HEK293 (cell line): Measurements from ENCODE around the gene SH3D19.
"Not testable (repeated sequence)": the region's sequence is repeated elsewhere in the genome, so short reads cannot be mapped to it uniquely, and the experiment has no call there.

ENCODE experiments used
- CTCF ChIA-PET: fragments of 350-600 bp; formaldehyde crosslinking; extraction: SDS; loops from one replicate; lab custom pipeline; 2021; ENCODE audit warnings: antibody characterized with exemption; lab: Yijun Ruan, JAX
- POLR2A ChIA-PET: fragments of 300-600 bp; formaldehyde crosslinking; extraction: SDS; loops from one replicate; lab custom pipeline; 2020; ENCODE audit warnings: antibody characterized with exemption, inconsistent platforms; lab: Yijun Ruan, JAX
- H3K27ac ChIP-seq: fragments of 200-500 bp; sonication (Bioruptor generic); 2 replicates; pipeline ENCODE4 v1.5.1; 2014; ENCODE audit warnings: low read depth, low read length, control low read depth, inconsistent platforms; ENCODE audit errors: extremely low read depth
- H3K36me3 ChIP-seq, 2 experiments: fragments of 200-500 bp in 1 of 2; sonication (Bioruptor generic) in 1 of 2; 1 replicate in 1 of 2; 2 replicates in 1 of 2; pipeline ENCODE4 v1.5.1; 2014 to 2017; ENCODE audit warnings: inconsistent platforms in 2 of 2, low read length in 2 of 2; ENCODE audit not compliant: control insufficient read depth in 2 of 2, insufficient read depth in 1 of 2
- H3K4me1 ChIP-seq: fragments of 200-500 bp; sonication (Bioruptor generic); 2 replicates; pipeline ENCODE4 v1.5.1; 2014; ENCODE audit warnings: mild to moderate bottlenecking, low read length, inconsistent platforms; ENCODE audit not compliant: control insufficient read depth, insufficient read depth
- H3K4me3 ChIP-seq: 2 replicates; pipeline ENCODE4 v1.5.1; 2011; ENCODE audit warnings: low read depth, mild to moderate bottlenecking, control low read depth, low read length, moderate library complexity
- H3K9me3 ChIP-seq: fragments of 200-500 bp; sonication (Bioruptor generic); 2 replicates; pipeline ENCODE4 v1.5.1; 2014; ENCODE audit warnings: low read depth, low read length, inconsistent platforms; ENCODE audit not compliant: control insufficient read depth, insufficient read depth
- KLF7 ChIP-seq: fragments of 450-650 bp; formaldehyde crosslinking; IDR thresholded peaks from 2 replicates; pipeline ENCODE4 v1.5.1; 2016; ENCODE audit warnings: missing biosample characterization, missing genetic modification characterization, borderline replicate concordance
- PRDM1 ChIP-seq: fragments of 450-650 bp; formaldehyde crosslinking; IDR thresholded peaks from 2 replicates; pipeline ENCODE4; 2016; ENCODE audit warnings: missing biosample characterization, missing genetic modification characterization
- SALL2 ChIP-seq: fragments of 450-650 bp; formaldehyde crosslinking; IDR thresholded peaks from 2 replicates; pipeline ENCODE4 v1.5.0; 2017; ENCODE audit warnings: missing biosample characterization, mild to moderate bottlenecking, missing genetic modification characterization, borderline replicate concordance
- ZNF146 ChIP-seq: fragments of 450-650 bp; formaldehyde crosslinking; IDR thresholded peaks from 2 replicates; pipeline ENCODE4 v1.5.1; 2016; ENCODE audit warnings: missing biosample characterization, missing genetic modification characterization
- ZNF280D ChIP-seq: fragments of 450-650 bp; formaldehyde crosslinking; IDR thresholded peaks from 2 replicates; pipeline ENCODE4 v1.5.1; 2016; ENCODE audit warnings: missing biosample characterization, missing genetic modification characterization
- ZNF473 ChIP-seq: fragments of 450-650 bp; formaldehyde crosslinking; IDR thresholded peaks from 2 replicates; pipeline ENCODE4 v1.5.1; 2017; ENCODE audit warnings: missing biosample characterization, missing genetic modification characterization
- ZNF514 ChIP-seq: fragments of 450-650 bp; formaldehyde crosslinking; IDR thresholded peaks from 2 replicates; pipeline ENCODE4 v1.5.1; 2016; ENCODE audit warnings: missing biosample characterization, missing genetic modification characterization
- ZNF548 ChIP-seq: fragments of 450-650 bp; formaldehyde crosslinking; IDR thresholded peaks from 2 replicates; pipeline ENCODE4 v1.5.1; 2016; ENCODE audit warnings: missing biosample characterization, missing genetic modification characterization
- ZNF658 ChIP-seq: fragments of 450-650 bp; formaldehyde crosslinking; IDR thresholded peaks from 2 replicates; pipeline ENCODE4; 2016; ENCODE audit warnings: missing biosample characterization, missing genetic modification characterization
- ZNF664 ChIP-seq: fragments of 450-650 bp; formaldehyde crosslinking; IDR thresholded peaks from 2 replicates; pipeline ENCODE4 v1.5.1; 2016; ENCODE audit warnings: missing biosample characterization, missing genetic modification characterization
- TF ChIP-seq, protein P1 (sequence below): fragments of 450-650 bp; formaldehyde crosslinking; IDR thresholded peaks from 2 replicates; pipeline ENCODE4 v1.5.1; 2016; ENCODE audit warnings: missing biosample characterization, missing genetic modification characterization
- TF ChIP-seq, protein P2 (sequence below): fragments of 450-650 bp; formaldehyde crosslinking; IDR thresholded peaks from 2 replicates; pipeline ENCODE4 v1.5.1; 2016; ENCODE audit warnings: missing biosample characterization, missing genetic modification characterization
- TF ChIP-seq, protein P3 (sequence below): fragments of 450-650 bp; formaldehyde crosslinking; IDR thresholded peaks from 2 replicates; pipeline ENCODE4 v1.5.1; 2017; ENCODE audit warnings: missing biosample characterization, missing genetic modification characterization

SH3D19 gene

DNA sequence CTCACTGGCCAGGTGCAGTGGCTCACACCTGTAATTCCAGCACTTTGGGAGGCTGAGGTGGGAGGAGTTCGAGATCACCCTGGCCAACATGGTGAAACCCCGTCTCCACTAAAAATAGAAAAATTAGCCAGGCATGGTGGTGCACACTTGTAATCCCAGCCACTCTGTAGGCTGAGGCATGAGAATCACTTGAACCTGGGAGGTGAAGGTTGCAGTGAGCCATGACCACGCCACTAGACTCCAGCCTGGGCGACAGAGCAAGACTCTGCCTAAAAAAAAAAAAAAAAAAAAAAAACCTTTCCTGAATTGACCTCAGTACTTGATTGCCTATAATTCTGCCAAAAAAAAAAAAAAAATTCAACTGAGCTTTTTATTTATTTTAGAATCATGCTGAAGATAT lies 3.2 kb downstream of the SH3D19 start:
- H3K27ac ChIP-seq, result not testable (repeated sequence)
- ChIA-PET CTCF (interaction anchor here (0.6 kb wide), 1 partner anchor 45 kb away, joined by 3 read pairs; the partner anchor contains the start of gene PRSS48), POLR2A (interaction anchor here (0.6 kb wide), 1 partner anchor 1725 kb away, joined by 4 read pairs; no protein-coding TSS in a partner anchor)

GRCh38 chr4:151321586-151321985 lies 3.8 kb downstream of the SH3D19 start:
- ChIA-PET CTCF (no interaction called here), POLR2A (interaction anchor here (0.6 kb wide), 1 partner anchor 1725 kb away, joined by 4 read pairs; no protein-coding TSS in a partner anchor)
- no peaks in the 10 kb centered on the region for H3K36me3 ChIP-seq
- H3K9me3 ChIP-seq, result no peaks in the 10 kb centered on the region
- no peak overlapping the region for H3K4me3 ChIP-seq
- no peak overlapping the region for H3K27ac ChIP-seq
- TF ChIP-seq ZNF514 (tag by site-specific recombination) (no peak), KLF7 (no peak), ZNF658 (tag by site-specific recombination) (no peak), ZNF146 (tag by site-specific recombination) (no peak), SALL2 (no peak), ZNF473 (tag by site-specific recombination) (no peak)
- peaks cover 13% of the 10 kb centered on the region for H3K4me1 ChIP-seq

More for the DNA sequence above, 3.2 kb downstream of the SH3D19 start:
- H3K9me3 ChIP-seq, H3K36me3 ChIP-seq, H3K4me3 ChIP-seq: not testable (repeated sequence)
- H3K4me1 ChIP-seq, result peaks cover 13% of the 10 kb centered on the region
- TF ChIP-seq, protein P1, sequence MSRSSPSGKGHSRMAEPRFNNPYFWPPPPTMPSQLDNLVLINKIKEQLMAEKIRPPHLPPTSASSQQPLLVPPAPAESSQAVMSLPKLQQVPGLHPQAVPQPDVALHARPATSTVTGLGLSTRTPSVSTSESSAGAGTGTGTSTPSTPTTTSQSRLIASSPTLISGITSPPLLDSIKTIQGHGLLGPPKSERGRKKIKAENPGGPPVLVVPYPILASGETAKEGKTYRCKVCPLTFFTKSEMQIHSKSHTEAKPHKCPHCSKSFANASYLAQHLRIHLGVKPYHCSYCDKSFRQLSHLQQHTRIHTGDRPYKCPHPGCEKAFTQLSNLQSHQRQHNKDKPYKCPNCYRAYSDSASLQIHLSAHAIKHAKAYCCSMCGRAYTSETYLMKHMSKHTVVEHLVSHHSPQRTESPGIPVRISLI (tag by site-specific recombination), result 0 out of 2 replicates have a peak, but pooled peaks have one; percentile 38

- no peak overlapping the region for H3K27ac ChIP-seq
- no peak overlapping the region for H3K4me3 ChIP-seq
- H3K4me1 ChIP-seq, result peaks cover 17% of the 10 kb centered on the region
- TF ChIP-seq ZNF548 (tag by site-specific recombination) (no peak), ZNF664 (tag by site-specific recombination) (no peak), PRDM1 (tag by site-specific recombination) (no peak), ZNF280D (tag by site-specific recombination) (no peak)
- TF ChIP-seq, protein P2, sequence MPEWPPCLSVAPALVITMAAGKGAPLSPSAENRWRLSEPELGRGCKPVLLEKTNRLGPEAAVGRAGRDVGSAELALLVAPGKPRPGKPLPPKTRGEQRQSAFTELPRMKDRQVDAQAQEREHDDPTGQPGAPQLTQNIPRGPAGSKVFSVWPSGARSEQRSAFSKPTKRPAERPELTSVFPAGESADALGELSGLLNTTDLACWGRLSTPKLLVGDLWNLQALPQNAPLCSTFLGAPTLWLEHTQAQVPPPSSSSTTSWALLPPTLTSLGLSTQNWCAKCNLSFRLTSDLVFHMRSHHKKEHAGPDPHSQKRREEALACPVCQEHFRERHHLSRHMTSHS (tag by site-specific recombination), result no peak
- TF ChIP-seq, protein P3, sequence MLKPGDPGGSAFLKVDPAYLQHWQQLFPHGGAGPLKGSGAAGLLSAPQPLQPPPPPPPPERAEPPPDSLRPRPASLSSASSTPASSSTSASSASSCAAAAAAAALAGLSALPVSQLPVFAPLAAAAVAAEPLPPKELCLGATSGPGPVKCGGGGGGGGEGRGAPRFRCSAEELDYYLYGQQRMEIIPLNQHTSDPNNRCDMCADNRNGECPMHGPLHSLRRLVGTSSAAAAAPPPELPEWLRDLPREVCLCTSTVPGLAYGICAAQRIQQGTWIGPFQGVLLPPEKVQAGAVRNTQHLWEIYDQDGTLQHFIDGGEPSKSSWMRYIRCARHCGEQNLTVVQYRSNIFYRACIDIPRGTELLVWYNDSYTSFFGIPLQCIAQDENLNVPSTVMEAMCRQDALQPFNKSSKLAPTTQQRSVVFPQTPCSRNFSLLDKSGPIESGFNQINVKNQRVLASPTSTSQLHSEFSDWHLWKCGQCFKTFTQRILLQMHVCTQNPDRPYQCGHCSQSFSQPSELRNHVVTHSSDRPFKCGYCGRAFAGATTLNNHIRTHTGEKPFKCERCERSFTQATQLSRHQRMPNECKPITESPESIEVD (tag by site-specific recombination), result no peak
- H3K9me3 ChIP-seq, result no peaks in the 10 kb centered on the region
- ChIA-PET CTCF (no interaction called here), POLR2A (no interaction called here)
- no peaks in the 10 kb centered on the region for H3K36me3 ChIP-seq
Measured at GRCh38 chr4:151319490-151319889, 5.9 kb downstream of the SH3D19 start.
